ENCODE data around the gene LAMA1.
A peak's percentile ranks its signal among the peaks of the same experiment; 100 is the strongest.
"Not testable (repeated sequence)": the region's sequence is repeated elsewhere in the genome, so short reads cannot be mapped to it uniquely, and the experiment has no call there.

Gene LAMA1

DNA sequence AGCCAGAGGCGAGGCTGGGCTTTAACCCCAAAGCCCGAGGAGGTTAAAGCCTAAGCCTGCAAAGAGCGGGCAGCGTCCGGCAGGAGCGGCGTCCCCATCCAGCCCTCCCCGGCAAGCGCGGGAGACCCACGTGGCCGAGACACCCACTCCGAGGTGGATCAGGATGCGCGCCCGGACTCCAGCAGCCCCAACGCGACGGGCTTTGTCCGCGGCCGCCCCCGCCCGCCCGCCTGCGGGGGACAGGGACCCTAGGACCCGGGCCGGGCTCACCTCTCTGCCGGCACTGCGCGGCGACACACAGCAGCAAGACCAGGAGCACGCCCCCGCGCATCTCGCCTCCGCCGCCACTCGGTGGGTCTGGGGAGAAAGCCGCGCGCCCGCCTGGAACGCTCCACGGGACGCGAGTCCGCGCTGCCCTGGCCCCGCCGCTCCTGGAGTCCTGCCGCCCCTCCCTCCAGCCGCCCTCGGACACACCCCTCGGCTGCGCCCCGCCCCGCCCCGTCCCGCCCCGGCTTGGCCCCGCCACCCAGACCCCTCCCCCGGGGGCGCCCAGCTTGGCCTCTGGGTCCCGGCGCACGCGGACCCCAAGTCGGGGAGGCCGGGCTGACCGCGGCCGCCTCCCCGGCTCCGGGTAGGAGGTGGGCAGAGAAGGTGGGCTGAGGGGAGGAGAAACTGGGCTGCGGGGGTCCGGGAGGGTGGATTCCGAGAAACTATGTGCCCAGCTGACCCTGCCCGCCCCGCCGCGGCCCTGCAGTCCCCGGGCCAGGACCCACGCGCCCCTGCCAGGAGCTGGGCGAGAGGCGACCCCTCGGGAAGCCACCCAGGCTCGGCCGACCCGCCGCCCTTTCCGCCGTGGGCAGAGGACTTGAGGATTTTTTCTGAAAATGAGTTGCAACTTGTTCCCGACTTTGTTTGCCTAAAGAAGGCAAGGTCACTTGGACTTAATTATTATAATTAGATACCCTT lies at the start of gene LAMA1:
TSS of gene LAMA1 (minus strand) at position 408 of the 966 bp plus-strand sequence. CDS start at position 331, 77 bp downstream.
- no peak for DNase-seq

- no peak for DNase-seq
Measured at GRCh38 chr18:7165846-7166393, 48.3 kb upstream of the LAMA1 start.

DNA sequence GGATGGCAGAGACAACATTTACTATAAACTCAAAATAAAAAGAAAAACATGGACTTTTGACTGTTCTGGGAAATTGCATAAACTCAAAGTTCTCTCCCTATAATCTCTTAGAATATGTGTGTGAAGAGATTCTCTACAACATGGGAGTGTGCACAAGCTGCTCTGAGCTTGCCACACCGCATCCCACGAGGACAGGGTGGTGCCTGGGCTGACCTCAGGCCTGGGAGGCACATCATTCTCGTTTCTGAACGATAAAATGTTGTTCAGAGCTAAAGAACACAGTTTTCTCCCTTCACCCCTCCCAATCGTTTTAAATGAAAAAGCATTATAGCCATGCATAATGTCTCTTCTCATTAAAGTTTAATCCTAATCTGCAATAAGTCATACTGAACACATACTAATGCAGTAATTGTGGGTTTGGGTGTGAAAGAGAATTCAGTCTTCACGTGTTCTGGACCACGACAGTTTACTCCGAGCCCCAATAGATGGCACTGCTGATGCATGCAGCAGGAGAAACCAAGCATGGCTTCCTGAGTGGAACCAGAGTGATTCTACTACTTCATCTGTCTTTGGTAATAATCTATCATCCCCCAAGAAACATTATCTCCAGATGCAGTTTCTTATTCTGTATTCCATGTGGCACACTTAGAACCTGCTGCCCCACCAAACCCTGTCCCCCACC lies 46.9 kb upstream of the LAMA1 start:
- DNase-seq: peak; percentile 4

- DNase-seq: no peak
Measured at GRCh38 chr18:7158216-7158615, 40.6 kb upstream of the LAMA1 start.

DNA sequence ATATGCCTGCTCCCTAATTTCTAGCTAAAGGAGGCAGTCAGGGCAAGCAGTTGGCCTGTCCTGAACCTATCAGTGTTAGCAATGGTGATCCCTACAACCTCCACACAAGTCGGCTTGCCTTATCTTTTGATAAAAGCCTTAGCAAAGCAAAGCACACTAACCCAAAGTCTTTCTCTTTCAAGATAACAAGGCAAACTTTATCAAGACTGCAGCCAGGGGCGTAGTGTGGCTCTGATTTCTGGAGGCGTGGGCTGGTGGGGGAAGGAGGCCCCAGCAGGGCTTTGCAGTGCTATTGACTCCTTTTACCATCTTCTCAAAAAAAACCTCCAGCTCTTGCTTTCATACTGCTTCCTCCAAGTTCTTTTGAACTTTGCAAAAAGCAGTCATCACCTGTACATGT lies 40.2 kb upstream of the LAMA1 start:
- no peak for DNase-seq

DNA sequence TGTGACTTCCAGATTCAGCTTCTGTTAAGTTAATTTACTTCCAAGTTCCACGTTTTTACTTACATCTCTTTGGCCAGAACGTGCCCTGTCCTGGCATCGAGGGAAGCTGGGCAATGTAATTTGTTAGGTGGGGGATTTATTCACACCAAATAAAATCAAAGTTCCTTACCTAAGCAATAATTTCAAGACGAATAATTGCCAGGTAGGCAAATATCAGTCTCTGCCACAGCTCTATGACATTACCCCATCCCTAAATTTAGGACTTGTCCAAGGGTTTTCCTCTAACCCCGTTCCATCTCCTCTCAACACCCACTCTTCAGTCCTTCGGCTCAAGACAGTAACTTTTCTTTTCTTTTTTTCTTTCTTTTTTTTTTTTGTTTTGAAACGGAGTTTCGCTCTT lies 38.3 kb upstream of the LAMA1 start:
- no peak for DNase-seq

DNA sequence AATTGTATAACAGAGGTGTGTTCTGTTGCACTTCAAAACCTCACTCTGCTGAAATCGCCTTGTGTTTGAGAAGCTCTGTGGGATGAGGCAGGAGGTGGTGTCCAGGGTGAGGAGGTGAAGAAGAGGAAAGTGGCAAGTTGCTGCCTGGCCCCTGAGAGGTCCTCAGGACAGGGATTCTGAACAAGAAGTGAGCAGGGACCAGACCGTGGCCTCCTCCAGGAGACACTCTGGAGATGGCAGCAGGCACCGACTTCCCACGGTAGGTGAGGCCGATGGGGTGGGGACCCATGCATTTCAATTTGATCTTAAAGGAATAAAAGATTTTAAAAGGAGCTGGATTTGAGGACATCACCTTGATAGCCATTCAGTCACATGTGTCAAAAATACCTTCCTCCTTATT lies 37.5 kb upstream of the LAMA1 start:
- DNase-seq: no peak

GRCh38 chr18:7152440-7152839 lies 34.8 kb upstream of the LAMA1 start:
- no peak for DNase-seq

GRCh38 chr18:7147399-7147798 lies 29.8 kb upstream of the LAMA1 start:
- no peak for DNase-seq

GRCh38 chr18:7146067-7146466 lies 28.5 kb upstream of the LAMA1 start:
- DNase-seq: no peak

GRCh38 chr18:7144921-7145320 lies 27.3 kb upstream of the LAMA1 start:
- DNase-seq: not testable (repeated sequence)

DNA sequence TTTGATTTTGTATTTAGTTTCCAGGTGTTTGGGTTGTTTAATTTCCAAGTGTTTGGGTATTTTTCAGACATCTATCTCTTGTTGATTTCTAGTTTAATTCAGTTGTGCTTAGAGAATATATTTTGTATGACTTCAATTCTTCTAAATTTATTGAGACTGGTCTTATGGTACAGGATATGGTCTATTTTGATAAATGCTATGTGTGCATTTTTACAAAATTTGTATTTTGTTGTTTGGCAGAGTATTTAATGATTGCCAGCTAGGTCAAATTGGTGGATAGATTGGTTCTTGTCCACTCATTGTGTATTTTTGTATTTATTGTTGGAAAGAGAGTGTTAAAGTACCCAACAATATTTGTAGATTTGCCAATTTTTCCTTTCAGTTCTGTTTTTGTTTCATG lies 23.7 kb upstream of the LAMA1 start:
- no peak for DNase-seq

DNA sequence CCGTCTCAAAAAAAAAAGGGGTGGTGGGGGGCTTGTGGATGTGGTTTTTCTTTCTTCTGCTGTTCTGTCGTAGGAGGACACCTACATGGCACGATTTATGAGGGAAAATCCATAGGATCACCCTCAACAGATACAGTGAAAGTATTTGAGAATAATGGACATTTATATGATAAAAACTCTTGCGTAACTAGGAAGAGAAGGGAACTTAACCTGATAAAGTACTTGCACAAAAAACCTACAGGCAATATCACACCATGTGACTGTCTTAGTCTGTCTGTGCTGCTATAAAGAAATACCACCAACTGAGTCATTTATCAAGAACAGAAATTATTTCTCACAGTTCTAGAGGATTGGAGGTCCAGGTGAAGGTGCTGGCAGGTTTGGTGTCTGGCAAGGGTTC lies 21.8 kb upstream of the LAMA1 start:
- no peak for DNase-seq

- no peak for DNase-seq
Measured at GRCh38 chr18:7133181-7133580, 15.6 kb upstream of the LAMA1 start.

- no peak for DNase-seq
Measured at GRCh38 chr18:7132356-7133150, 15.0 kb upstream of the LAMA1 start.

DNA sequence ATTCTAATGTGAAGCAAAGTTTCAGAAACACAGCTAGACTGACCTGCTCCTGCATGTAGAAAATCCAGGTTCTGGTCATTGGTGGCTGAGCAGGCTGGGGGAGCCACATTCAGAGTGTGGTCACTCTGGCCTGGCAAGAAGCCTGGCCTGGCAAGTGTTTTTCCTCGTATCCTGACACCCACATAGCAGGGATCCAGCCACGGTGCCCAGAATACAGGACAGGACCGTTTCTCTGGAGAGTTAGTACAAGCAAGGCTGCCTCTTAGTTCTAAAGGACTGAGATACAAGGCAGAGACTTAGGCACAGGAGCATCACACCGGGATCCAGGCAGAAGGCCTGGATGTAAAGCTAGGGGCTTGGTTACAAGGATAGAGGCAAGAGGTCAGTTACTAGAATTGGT lies 4.8 kb upstream of the LAMA1 start:
- no peak for DNase-seq

- peak; percentile 21 for DNase-seq
Measured at GRCh38 chr18:7116792-7117389, 706 bp downstream of the LAMA1 start.

GRCh38 chr18:7116001-7116730 lies 1.4 kb downstream of the LAMA1 start:
- no peak for DNase-seq

GRCh38 chr18:7112936-7113335 lies 4.7 kb downstream of the LAMA1 start:
- DNase-seq: no peak

DNA sequence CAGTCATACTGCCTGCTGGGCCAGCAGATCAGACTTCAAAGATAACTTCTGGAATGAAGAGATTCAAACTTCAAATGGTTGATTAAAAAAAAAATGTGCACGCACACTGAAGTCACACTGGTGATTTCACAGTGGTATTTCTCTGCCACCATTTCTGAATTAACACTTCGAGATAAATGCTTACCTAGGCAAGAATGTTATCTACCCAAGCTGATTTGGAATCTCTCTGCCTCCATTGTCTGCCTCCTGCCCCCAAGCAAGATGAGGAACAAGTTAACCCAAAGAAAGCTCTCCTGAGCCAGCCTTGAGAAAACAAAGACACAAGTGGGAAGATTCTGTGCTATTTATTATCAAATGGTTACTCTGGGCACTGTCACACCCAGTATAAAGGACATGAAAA lies 6.5 kb downstream of the LAMA1 start:
- DNase-seq: no peak

DNA sequence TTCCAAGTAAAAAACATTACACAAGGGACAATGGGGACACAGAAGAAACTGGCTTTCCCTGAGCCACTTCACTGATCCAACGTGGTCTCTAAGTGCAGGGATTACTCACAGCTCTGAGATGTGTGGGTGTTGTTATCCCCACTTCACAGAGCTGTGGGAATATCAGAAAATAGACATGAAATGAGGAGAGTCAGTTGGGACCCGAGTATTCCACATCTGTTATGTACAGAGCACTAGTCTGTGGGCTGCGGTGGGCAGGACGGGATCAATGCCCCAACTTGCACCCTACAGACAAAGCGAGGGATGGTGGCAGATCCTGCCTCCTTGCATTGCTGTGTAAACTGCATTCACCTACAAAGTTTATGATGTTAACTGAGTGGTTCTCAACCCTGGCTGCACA lies 11.7 kb downstream of the LAMA1 start:
- DNase-seq: no peak

- DNase-seq: no peak
Measured at GRCh38 chr18:7105268-7105667, 12.3 kb downstream of the LAMA1 start.

Data from midbrain (tissue), 1 donor.